Measurements from ENCODE around the gene VPS39. TPM values are rescaled to one million over a fixed set of nuclear protein-coding genes. Genes with fewer than 3 reads are reported as not detected.

VPS39 gene
- total and polyA plus RNA-seq, 2 donors (not counting 1 experiment from before 2014, with no cell fraction given): 53.7 to 55.5 TPM

GRCh38 chr15:42151141-42151561 lies 57.0 kb downstream of the VPS39 start:
- Histone ChIP-seq H3K4me2 (ENCODE audit: extremely low read depth, insufficient read depth, low read length) (no peak overlapping the region), H3K27ac (ENCODE audit: insufficient read depth, low read length) (no peak overlapping the region), H2AFZ (ENCODE audit: low read length) (no peak overlapping the region), H3K9me3 (ENCODE audit: control insufficient read depth, insufficient read depth, low read depth, low read length) (no peaks in the 10 kb centered on the region), H3K9ac (ENCODE audit: insufficient read depth, low read length) (no peak overlapping the region), H3K4me3 (replicated peaks in 1 of 4; ENCODE audit: control extremely low read depth in 1 of 4, insufficient read depth in 1 of 4, low read depth in 3 of 4, low read length in 4 of 4) (no peak overlapping the region), H3K27me3 (ENCODE audit: control insufficient read depth, insufficient read depth, low read length) (peaks cover 9% of the 10 kb centered on the region), H3K79me2 (ENCODE audit: control insufficient read depth, insufficient read depth, low read length) (no peaks in the 10 kb centered on the region), H4K20me1 (ENCODE audit: control insufficient read depth, extremely low read depth, insufficient read depth, low read length) (no peaks in the 10 kb centered on the region), H3K36me3 (ENCODE audit: control insufficient read depth, insufficient read depth, low read length) (no peaks in the 10 kb centered on the region), H3K4me1 (ENCODE audit: control insufficient read depth, extremely low read depth, insufficient read depth, low read length) (no peaks in the 10 kb centered on the region)
- TF ChIP-seq CTCF (conservative IDR thresholded peaks at IDR 0.05 in 1 of 2, IDR thresholded peaks at IDR 0.05 in 1 of 2; ENCODE audit: low read depth in 1 of 2, low read length in 2 of 2): no peak
- TF ChIP-seq EZH2 (IDR thresholded peaks at IDR 0.05; ENCODE audit: low read length, missing control alignments): no peak
- no peak for DNase-seq (ENCODE audit: low read depth in 2 of 2)

- DNase-seq (ENCODE audit: low read depth in 2 of 2): no peak
- H3K27me3 ChIP-seq (ENCODE audit: control insufficient read depth, insufficient read depth, low read length): peaks cover 9% of the 10 kb centered on the region
- H3K79me2 ChIP-seq (ENCODE audit: control insufficient read depth, insufficient read depth, low read length): no peaks in the 10 kb centered on the region
- no peaks in the 10 kb centered on the region for H4K20me1 ChIP-seq (ENCODE audit: control insufficient read depth, extremely low read depth, insufficient read depth, low read length)
- no peaks in the 10 kb centered on the region for H3K36me3 ChIP-seq (ENCODE audit: control insufficient read depth, insufficient read depth, low read length)
- no peak overlapping the region for H3K27ac ChIP-seq (ENCODE audit: insufficient read depth, low read length)
- no peak overlapping the region for H3K4me3 ChIP-seq (replicated peaks in 1 of 4; ENCODE audit: control extremely low read depth in 1 of 4, insufficient read depth in 1 of 4, low read depth in 3 of 4, low read length in 4 of 4)
- H3K9ac ChIP-seq (ENCODE audit: insufficient read depth, low read length): no peak overlapping the region
- no peak overlapping the region for H2AFZ ChIP-seq (ENCODE audit: low read length)
- no peak for TF ChIP-seq CTCF (conservative IDR thresholded peaks at IDR 0.05 in 1 of 2, IDR thresholded peaks at IDR 0.05 in 1 of 2; ENCODE audit: low read depth in 1 of 2, low read length in 2 of 2)
- no peak for TF ChIP-seq EZH2 (IDR thresholded peaks at IDR 0.05; ENCODE audit: low read length, missing control alignments)
- no peak overlapping the region for H3K4me2 ChIP-seq (ENCODE audit: extremely low read depth, insufficient read depth, low read length)
- no peaks in the 10 kb centered on the region for H3K4me1 ChIP-seq (ENCODE audit: control insufficient read depth, extremely low read depth, insufficient read depth, low read length)
- no peaks in the 10 kb centered on the region for H3K9me3 ChIP-seq (ENCODE audit: control insufficient read depth, insufficient read depth, low read depth, low read length)
These were observed 57.7 kb downstream of the VPS39 start for GRCh38 chr15:42150219-42150970.

GRCh38 chr15:42149493-42150218 lies 58.4 kb downstream of the VPS39 start:
- Histone ChIP-seq H3K9me3 (ENCODE audit: control insufficient read depth, insufficient read depth, low read depth, low read length) (no peaks in the 10 kb centered on the region), H3K4me3 (replicated peaks in 1 of 4; ENCODE audit: control extremely low read depth in 1 of 4, insufficient read depth in 1 of 4, low read depth in 3 of 4, low read length in 4 of 4) (no peak overlapping the region), H3K27me3 (ENCODE audit: control insufficient read depth, insufficient read depth, low read length) (peaks cover 9% of the 10 kb centered on the region), H3K27ac (ENCODE audit: insufficient read depth, low read length) (no peak overlapping the region), H3K4me2 (ENCODE audit: extremely low read depth, insufficient read depth, low read length) (no peak overlapping the region), H2AFZ (ENCODE audit: low read length) (no peak overlapping the region), H3K79me2 (ENCODE audit: control insufficient read depth, insufficient read depth, low read length) (no peaks in the 10 kb centered on the region), H3K36me3 (ENCODE audit: control insufficient read depth, insufficient read depth, low read length) (no peaks in the 10 kb centered on the region), H4K20me1 (ENCODE audit: control insufficient read depth, extremely low read depth, insufficient read depth, low read length) (no peaks in the 10 kb centered on the region), H3K9ac (ENCODE audit: insufficient read depth, low read length) (no peak overlapping the region), H3K4me1 (ENCODE audit: control insufficient read depth, extremely low read depth, insufficient read depth, low read length) (no peaks in the 10 kb centered on the region)
- no peak for TF ChIP-seq EZH2 (IDR thresholded peaks at IDR 0.05; ENCODE audit: low read length, missing control alignments)
- no peak for TF ChIP-seq CTCF (conservative IDR thresholded peaks at IDR 0.05 in 1 of 2, IDR thresholded peaks at IDR 0.05 in 1 of 2; ENCODE audit: low read depth in 1 of 2, low read length in 2 of 2)
- DNase-seq (ENCODE audit: low read depth in 2 of 2): no peak

Data from fibroblast of lung (primary cell).